GM12875 (cell line): ENCODE measurements around the gene PRAMEF25.
"Not testable (repeated sequence)": the region's sequence is repeated elsewhere in the genome, so short reads cannot be mapped to it uniquely, and the experiment has no call there.

Experiments
- H3K4me3 ChIP-seq: one replicate; pipeline ENCODE4 v1.5.1; 2011; ENCODE audit warnings: low read depth, low read length, control low read depth

PRAMEF25 gene

GRCh38 chr1:13070474-13070873, at the start of gene PRAMEF25:
Gene PRAMEF25, plus strand, starts transcription at chr1:13070774. Its CDS starts 2,920 bp downstream, at chr1:13073694.
- H3K4me3 ChIP-seq, result not testable (repeated sequence)

- H3K4me3 ChIP-seq, result not testable (repeated sequence)
These were observed 14.1 kb upstream of the PRAMEF25 start, which contains the start of gene PRAMEF27 for GRCh38 chr1:13056475-13056874. Gene PRAMEF27, minus strand, starts transcription at chr1:13056575. Its CDS starts 2,916 bp downstream, at chr1:13053659.

GRCh38 chr1:13116754-13117153, 46.2 kb downstream of the PRAMEF25 start, which contains the start of gene HNRNPCL2:
Gene HNRNPCL2, minus strand, starts transcription at chr1:13116854. Its CDS starts 454 bp downstream, at chr1:13116400.
- not testable (repeated sequence) for H3K4me3 ChIP-seq
